OCI-LY1 (cell line): ENCODE measurements around the gene CELSR1.

ENCODE experiments used
- H2AFZ ChIP-seq: fragments of 200-600 bp; sonication (generic), shearing (Covaris generic); 2 replicates; pipeline ENCODE4 v1.6.0; 2014; ENCODE audit warnings: antibody characterized with exemption, mild to moderate bottlenecking, low read length
- H3F3A ChIP-seq: fragments of 200-600 bp; sonication (generic), shearing (Covaris generic); 2 replicates; pipeline ENCODE4 v1.6.0; 2014; ENCODE audit warnings: mild to moderate bottlenecking, antibody characterized with exemption, low read length, moderate library complexity; ENCODE audit not compliant: insufficient read depth
- H3K27ac ChIP-seq: fragments of 200-600 bp; sonication (generic); 2 replicates; pipeline ENCODE4 v1.5.1; 2014; ENCODE audit warnings: low read length, mixed run types, mild to moderate bottlenecking, low read depth; ENCODE audit not compliant: poor library complexity, severe bottlenecking
- H3K27me3 ChIP-seq: fragments of 200-600 bp; sonication (generic); 2 replicates; pipeline ENCODE4 v1.6.0; 2014; ENCODE audit warnings: antibody characterized with exemption, mild to moderate bottlenecking, low read length, moderate library complexity; ENCODE audit not compliant: insufficient read depth
- H3K36me3 ChIP-seq: fragments of 200-600 bp; sonication (generic); 2 replicates; pipeline ENCODE4 v1.6.1; 2014; ENCODE audit warnings: mild to moderate bottlenecking, antibody characterized with exemption, low read length, moderate library complexity, mixed read lengths; ENCODE audit not compliant: insufficient read depth
- H3K4me1 ChIP-seq: fragments of 200-600 bp; sonication (generic); 2 replicates; pipeline ENCODE4 v1.5.1; 2014; ENCODE audit warnings: mild to moderate bottlenecking, low read length, moderate library complexity; ENCODE audit not compliant: insufficient read depth, severe bottlenecking
- H3K4me2 ChIP-seq: fragments of 200-600 bp; sonication (generic), shearing (Covaris generic); 2 replicates; pipeline ENCODE4 v1.6.1; 2014; ENCODE audit warnings: low read length
- H3K4me3 ChIP-seq: fragments of 200-600 bp; sonication (generic); 2 replicates; pipeline ENCODE4 v1.5.1; 2014; ENCODE audit warnings: low read length, low read depth, mild to moderate bottlenecking, mixed read lengths; ENCODE audit not compliant: poor library complexity, severe bottlenecking
- H3K79me2 ChIP-seq: fragments of 200-600 bp; shearing (Covaris generic); 2 replicates; pipeline ENCODE4 v1.6.1; 2016; ENCODE audit warnings: mixed run types, low read length, mixed read lengths; ENCODE audit not compliant: insufficient read depth
- H3K9ac ChIP-seq: fragments of 200-600 bp; sonication (generic), shearing (Covaris generic); 2 replicates; pipeline ENCODE4 v1.6.1; 2014; ENCODE audit warnings: mild to moderate bottlenecking, low read length, mixed read lengths
- H3K9me2 ChIP-seq: fragments of 200-600 bp; sonication (generic), shearing (Covaris generic); 2 replicates; pipeline ENCODE4 v1.6.1; 2014; ENCODE audit warnings: low read depth, mild to moderate bottlenecking, low read length, mixed read lengths
- H3K9me3 ChIP-seq: fragments of 200-600 bp; shearing (Covaris generic); 2 replicates; pipeline ENCODE4 v1.6.1; 2014; ENCODE audit warnings: low read length, mixed read lengths
- H4K20me1 ChIP-seq: fragments of 200-600 bp; sonication (generic), shearing (Covaris generic); 2 replicates; pipeline ENCODE4 v1.6.0; 2016; ENCODE audit warnings: mild to moderate bottlenecking, low read length; ENCODE audit not compliant: insufficient read depth
- EZH2 ChIP-seq: fragments of 200-600 bp; sonication (generic), shearing (Covaris generic); IDR thresholded peaks from 2 replicates; pipeline ENCODE4 v1.8.0; 2017; ENCODE audit warnings: borderline replicate concordance, mixed run types, mild to moderate bottlenecking, antibody characterized with exemption, low read length, moderate library complexity, mixed read lengths
- TF ChIP-seq, protein P1 (sequence below): fragments of 200-600 bp; sonication (generic), shearing (Covaris generic); IDR thresholded peaks from 2 replicates; pipeline ENCODE4 v1.5.1; 2017; ENCODE audit warnings: mild to moderate bottlenecking, antibody characterized with exemption, low read length, moderate library complexity, mixed read lengths

CELSR1 gene

DNA sequence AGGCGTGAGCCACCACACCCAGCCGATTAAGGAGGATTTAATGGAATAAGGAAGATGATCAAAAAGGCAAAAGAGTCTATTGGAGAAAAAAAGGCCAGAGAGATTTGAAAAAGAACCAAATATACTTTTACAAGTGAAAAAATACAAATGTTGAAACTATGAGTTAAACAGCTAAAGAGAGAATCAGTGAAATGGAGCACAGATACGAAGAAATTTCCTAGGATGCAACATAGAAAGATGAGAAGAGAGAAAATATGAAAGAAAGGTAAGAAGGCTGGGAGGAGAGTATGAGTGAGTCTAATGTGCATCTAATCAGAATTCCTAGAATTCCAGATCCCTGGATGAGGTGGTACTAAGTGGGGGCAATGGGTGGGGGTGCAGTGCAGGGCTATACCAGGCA is 19.4 kb upstream of the CELSR1 start:
- H3K4me3 ChIP-seq, result no peak overlapping the region
- H3K4me1 ChIP-seq, result peaks cover 11% of the 10 kb centered on the region
- H3K27me3 ChIP-seq, result peaks cover 25% of the 10 kb centered on the region
- H3K36me3 ChIP-seq, result peaks cover 6% of the 10 kb centered on the region; the same call in 1 of the 2 replicates
- H3K9me3 ChIP-seq, result peaks cover 13% of the 10 kb centered on the region
- H2AFZ ChIP-seq, result no peak overlapping the region
- H3K27ac ChIP-seq, result no peak overlapping the region
- no peak overlapping the region for H3K9ac ChIP-seq
- no peaks in the 10 kb centered on the region for H3K9me2 ChIP-seq
- no peak for TF ChIP-seq EZH2
- TF ChIP-seq, protein P1, sequence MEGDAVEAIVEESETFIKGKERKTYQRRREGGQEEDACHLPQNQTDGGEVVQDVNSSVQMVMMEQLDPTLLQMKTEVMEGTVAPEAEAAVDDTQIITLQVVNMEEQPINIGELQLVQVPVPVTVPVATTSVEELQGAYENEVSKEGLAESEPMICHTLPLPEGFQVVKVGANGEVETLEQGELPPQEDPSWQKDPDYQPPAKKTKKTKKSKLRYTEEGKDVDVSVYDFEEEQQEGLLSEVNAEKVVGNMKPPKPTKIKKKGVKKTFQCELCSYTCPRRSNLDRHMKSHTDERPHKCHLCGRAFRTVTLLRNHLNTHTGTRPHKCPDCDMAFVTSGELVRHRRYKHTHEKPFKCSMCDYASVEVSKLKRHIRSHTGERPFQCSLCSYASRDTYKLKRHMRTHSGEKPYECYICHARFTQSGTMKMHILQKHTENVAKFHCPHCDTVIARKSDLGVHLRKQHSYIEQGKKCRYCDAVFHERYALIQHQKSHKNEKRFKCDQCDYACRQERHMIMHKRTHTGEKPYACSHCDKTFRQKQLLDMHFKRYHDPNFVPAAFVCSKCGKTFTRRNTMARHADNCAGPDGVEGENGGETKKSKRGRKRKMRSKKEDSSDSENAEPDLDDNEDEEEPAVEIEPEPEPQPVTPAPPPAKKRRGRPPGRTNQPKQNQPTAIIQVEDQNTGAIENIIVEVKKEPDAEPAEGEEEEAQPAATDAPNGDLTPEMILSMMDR, result no peak
- no peak overlapping the region for H3K4me2 ChIP-seq
- no peaks in the 10 kb centered on the region for H4K20me1 ChIP-seq
- H3F3A ChIP-seq, result no peaks in the 10 kb centered on the region
- no peaks in the 10 kb centered on the region for H3K79me2 ChIP-seq

DNA sequence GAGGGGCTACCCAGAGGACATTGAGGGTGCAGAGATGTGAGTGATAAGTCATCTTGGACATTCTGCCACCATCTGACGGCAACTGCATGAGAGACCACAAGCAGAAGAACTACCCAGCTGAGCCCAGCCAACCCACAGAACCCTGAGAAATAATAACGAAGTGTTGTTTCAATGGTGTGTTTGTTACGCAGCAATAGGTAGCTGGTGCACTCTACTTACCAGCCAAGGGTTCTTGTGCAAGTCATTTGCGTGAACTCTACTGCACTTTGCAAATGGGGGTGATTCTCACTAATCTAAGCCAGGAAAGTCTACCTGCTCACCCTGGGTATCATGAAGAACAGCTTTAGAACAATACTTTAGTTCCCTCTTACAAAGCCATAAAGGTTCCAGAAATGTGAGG is 15.8 kb upstream of the CELSR1 start:
- H3K9me2 ChIP-seq, result no peaks in the 10 kb centered on the region
- peaks cover 25% of the 10 kb centered on the region for H3K27me3 ChIP-seq
- H3K36me3 ChIP-seq, result peaks cover 6% of the 10 kb centered on the region; the same call in 1 of the 2 replicates
- no peak overlapping the region for H3K4me2 ChIP-seq
- no peaks in the 10 kb centered on the region for H3F3A ChIP-seq
- H3K9me3 ChIP-seq, result peaks cover 13% of the 10 kb centered on the region
- no peak overlapping the region for H3K9ac ChIP-seq
- no peaks in the 10 kb centered on the region for H4K20me1 ChIP-seq
- H3K79me2 ChIP-seq, result no peaks in the 10 kb centered on the region
- no peak overlapping the region for H2AFZ ChIP-seq
- no peak overlapping the region for H3K4me3 ChIP-seq
- H3K27ac ChIP-seq, result no peak overlapping the region
- no peaks in the 10 kb centered on the region for H3K4me1 ChIP-seq
- TF ChIP-seq EZH2, result no peak
- TF ChIP-seq, protein P1, result no peak

DNA sequence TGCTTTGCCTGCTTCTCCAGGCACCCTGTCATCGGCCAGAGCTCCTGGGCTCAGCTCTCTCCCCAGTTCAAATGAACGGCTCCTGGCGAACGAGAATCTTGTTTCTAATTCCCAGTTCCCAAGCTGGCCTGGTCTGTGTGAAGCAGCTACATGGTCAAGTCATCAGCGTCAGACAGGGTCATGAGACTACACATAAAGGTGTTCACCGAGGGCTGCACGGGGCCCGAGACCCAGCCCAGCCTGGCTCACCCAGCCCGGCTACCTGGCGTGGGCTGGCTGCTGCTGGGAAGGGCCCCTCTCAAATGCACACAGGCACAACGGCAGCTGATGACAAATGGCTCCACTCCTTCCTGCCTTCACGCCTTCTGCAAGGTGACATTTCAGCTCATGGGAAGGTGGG is 14.6 kb upstream of the CELSR1 start:
- no peaks in the 10 kb centered on the region for H3K9me2 ChIP-seq
- TF ChIP-seq EZH2, result no peak
- TF ChIP-seq, protein P1, result no peak
- peaks cover 6% of the 10 kb centered on the region; the same call in 1 of the 2 replicates for H3K36me3 ChIP-seq
- no peaks in the 10 kb centered on the region for H3K79me2 ChIP-seq
- H3K9me3 ChIP-seq, result peaks cover 9% of the 10 kb centered on the region
- no peak overlapping the region for H2AFZ ChIP-seq
- no peaks in the 10 kb centered on the region for H3K4me1 ChIP-seq
- no peaks in the 10 kb centered on the region for H4K20me1 ChIP-seq
- H3K4me3 ChIP-seq, result no peak overlapping the region
- H3K27me3 ChIP-seq, result peaks cover 25% of the 10 kb centered on the region
- H3K9ac ChIP-seq, result no peak overlapping the region
- no peak overlapping the region for H3K4me2 ChIP-seq
- H3K27ac ChIP-seq, result no peak overlapping the region
- H3F3A ChIP-seq, result no peaks in the 10 kb centered on the region
